Mesodermal cell (in vitro differentiated cells): Measurements from ENCODE around the gene PHF3.
"Not testable (repeated sequence)": the region's sequence is repeated elsewhere in the genome, so short reads cannot be mapped to it uniquely, and the experiment has no call there.

Experiments used
- H3K27ac ChIP-seq: 2 replicates; pipeline ENCODE4 v1.7.0; 2013; ENCODE audit warnings: mild to moderate bottlenecking, low read depth, low read length, moderate library complexity; ENCODE audit not compliant: severe bottlenecking
- H3K36me3 ChIP-seq: 2 replicates; pipeline ENCODE4 v1.7.1; 2013; ENCODE audit warnings: mild to moderate bottlenecking, low read length, moderate library complexity; ENCODE audit not compliant: control insufficient read depth, insufficient read depth
- H3K4me1 ChIP-seq: one replicate; pipeline ENCODE4 v1.7.1; 2013; ENCODE audit warnings: mild to moderate bottlenecking, low read length; ENCODE audit not compliant: insufficient read depth, control insufficient read depth, poor library complexity, severe bottlenecking
- H3K4me3 ChIP-seq: 2 replicates; pipeline ENCODE4 v1.7.0; 2013; ENCODE audit warnings: low read length, control low read depth, mild to moderate bottlenecking; ENCODE audit not compliant: insufficient read depth, poor library complexity, severe bottlenecking; ENCODE audit errors: extremely low read depth
- H3K9me3 ChIP-seq: 2 replicates; pipeline ENCODE4 v1.7.1; 2013; ENCODE audit warnings: mild to moderate bottlenecking, low read length, moderate library complexity; ENCODE audit not compliant: control insufficient read depth
- WGBS, 2 experiments: methylation state at CpG; one replicate each; pipeline ENCODE4 v1.1.5; 2013; ENCODE audit warnings: missing lambda C conversion rate in 2 of 2; ENCODE audit not compliant: insufficient coverage in 2 of 2; 5-methylcytosine and 5-hydroxymethylcytosine counted together

PHF3 gene

GRCh38 chr6:63739094-63739687 lies 103.6 kb downstream of the PHF3 start:
- H3K36me3 ChIP-seq = no peaks in the 10 kb centered on the region
- no peak overlapping the region for H3K27ac ChIP-seq
- H3K9me3 ChIP-seq = no peaks in the 10 kb centered on the region
- no CpG with 5 or more reads among the region's 1 CpG for WGBS, 2 experiments
- H3K4me1 ChIP-seq = no peaks in the 10 kb centered on the region
- H3K4me3 ChIP-seq = no peak overlapping the region

- Histone ChIP-seq H3K36me3 (no peaks in the 10 kb centered on the region), H3K4me3 (no peak overlapping the region), H3K4me1 (no peaks in the 10 kb centered on the region), H3K9me3 (no peaks in the 10 kb centered on the region), H3K27ac (no peak overlapping the region)
- WGBS, 2 experiments = 100% methylated on average over 1 of the region's 2 CpGs; no CpG with 5 or more reads in 1 of the 2 experiments
Measured at GRCh38 chr6:63740709-63741108, 105.1 kb downstream of the PHF3 start.

GRCh38 chr6:63742060-63742459 lies 106.5 kb downstream of the PHF3 start:
- Histone ChIP-seq H3K36me3 (no peaks in the 10 kb centered on the region), H3K27ac (no peak overlapping the region), H3K9me3 (no peaks in the 10 kb centered on the region), H3K4me3 (no peak overlapping the region), H3K4me1 (no peaks in the 10 kb centered on the region)

GRCh38 chr6:63743691-63744090 lies 108.1 kb downstream of the PHF3 start:
- H3K9me3 ChIP-seq = no peaks in the 10 kb centered on the region
- no peak overlapping the region for H3K4me3 ChIP-seq
- no peak overlapping the region for H3K27ac ChIP-seq
- H3K36me3 ChIP-seq = no peaks in the 10 kb centered on the region
- no peaks in the 10 kb centered on the region for H3K4me1 ChIP-seq

- no peaks in the 10 kb centered on the region for H3K4me1 ChIP-seq
- no peaks in the 10 kb centered on the region for H3K9me3 ChIP-seq
- H3K36me3 ChIP-seq = no peaks in the 10 kb centered on the region
- no peak overlapping the region for H3K27ac ChIP-seq
- 100% methylated on average over 1 of the region's 4 CpGs for WGBS, 2 experiments
- no peak overlapping the region for H3K4me3 ChIP-seq
Measured at GRCh38 chr6:63744810-63745209, 109.2 kb downstream of the PHF3 start.

GRCh38 chr6:63745784-63746183 lies 110.2 kb downstream of the PHF3 start:
- H3K9me3 ChIP-seq = no peaks in the 10 kb centered on the region
- H3K27ac ChIP-seq = no peak overlapping the region
- no peaks in the 10 kb centered on the region for H3K4me1 ChIP-seq
- no peak overlapping the region for H3K4me3 ChIP-seq
- H3K36me3 ChIP-seq = no peaks in the 10 kb centered on the region

GRCh38 chr6:63750400-63750799 lies 114.8 kb downstream of the PHF3 start:
- Histone ChIP-seq H3K4me1 (no peaks in the 10 kb centered on the region), H3K36me3 (no peaks in the 10 kb centered on the region), H3K4me3 (no peak overlapping the region), H3K9me3 (no peaks in the 10 kb centered on the region), H3K27ac (no peak overlapping the region)
- no CpG with 5 or more reads among the region's 2 CpGs for WGBS, 2 experiments

- H3K4me1 ChIP-seq, H3K27ac ChIP-seq, H3K4me3 ChIP-seq, H3K9me3 ChIP-seq, H3K36me3 ChIP-seq: not testable (repeated sequence)
Measured at GRCh38 chr6:63757275-63757674, 121.7 kb downstream of the PHF3 start.

- Histone ChIP-seq H3K4me3 (no peak overlapping the region), H3K9me3 (peaks cover 4% of the 10 kb centered on the region), H3K4me1 (no peaks in the 10 kb centered on the region), H3K36me3 (no peaks in the 10 kb centered on the region), H3K27ac (no peak overlapping the region)
- WGBS, 2 experiments = no CpG with 5 or more reads among the region's 1 CpG
Measured at GRCh38 chr6:63757826-63758225, 122.2 kb downstream of the PHF3 start.

GRCh38 chr6:63759605-63760105 lies 124.1 kb downstream of the PHF3 start:
- no peaks in the 10 kb centered on the region for H3K36me3 ChIP-seq
- no peak overlapping the region for H3K4me3 ChIP-seq

GRCh38 chr6:63760199-63760598 lies 124.6 kb downstream of the PHF3 start:
- no peaks in the 10 kb centered on the region for H3K36me3 ChIP-seq
- no peak overlapping the region for H3K4me3 ChIP-seq
- peaks cover 4% of the 10 kb centered on the region for H3K9me3 ChIP-seq
- no peak overlapping the region for H3K27ac ChIP-seq
- H3K4me1 ChIP-seq = no peaks in the 10 kb centered on the region

More at GRCh38 chr6:63759605-63760105, 124.1 kb downstream of the PHF3 start:
- Histone ChIP-seq H3K9me3 (peaks cover 4% of the 10 kb centered on the region), H3K4me1 (no peaks in the 10 kb centered on the region), H3K27ac (no peak overlapping the region)
